Ovary (tissue), 3 donors: Measurements from ENCODE around the gene CD2.

Experiments
- CTCF ChIP-seq, 3 donors: fragments of 450-650 bp in 2 of 3; fragments of 200-600 bp in 1 of 3; IDR thresholded peaks; one replicate each; pipeline versions ENCODE4 v1.5.1 to v1.8.0; 2016 to 2022; ENCODE audit warnings: antibody characterized with exemption in 3 of 3, mild to moderate bottlenecking in 1 of 3
- POLR2A ChIP-seq: fragments of 450-650 bp; IDR thresholded peaks from one replicate; pipeline ENCODE4 v1.6.1; 2017; ENCODE audit warnings: antibody characterized with exemption, mild to moderate bottlenecking, moderate library complexity
- donor health status: DM: no; HTN: no; CAD: no.

- TF ChIP-seq CTCF (IDR thresholded peaks at IDR 0.05) (no peak), POLR2A (no peak)
These were observed 6.3 kb downstream of the CD2 start for GRCh38 chr1:116760487-116760886.
